ENCODE data around the gene ISM2.

The ISM2 gene

DNA sequence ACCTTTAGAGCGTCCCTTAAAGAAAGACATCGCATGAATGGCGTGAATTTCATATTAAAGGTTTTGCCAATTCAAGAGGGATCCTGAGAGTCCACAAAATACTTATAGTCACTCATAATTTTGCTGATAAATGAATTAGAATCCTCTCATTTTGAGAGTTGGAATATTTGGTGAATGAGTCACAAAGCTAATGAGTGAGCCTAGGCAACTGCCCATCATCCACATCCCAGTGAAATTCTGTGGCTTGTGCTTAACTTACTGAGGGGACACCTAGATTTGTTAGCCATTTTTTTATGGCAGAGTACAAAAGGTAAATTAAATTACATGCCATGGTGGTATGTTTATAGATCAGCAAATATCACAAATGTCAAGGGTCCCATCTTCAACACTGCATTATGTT lies 62.6 kb downstream of the ISM2 start:
- H3K27ac ChIP-seq (ENCODE audit: low read length): no peak overlapping the region
- no peaks in the 10 kb centered on the region for H3K9me3 ChIP-seq (ENCODE audit: control insufficient read depth in 2 of 2, low read length in 2 of 2)
- H3K4me1 ChIP-seq (ENCODE audit: control insufficient read depth, insufficient read depth, low read length): no peaks in the 10 kb centered on the region
- no peaks in the 10 kb centered on the region for H3K27me3 ChIP-seq (ENCODE audit: control insufficient read depth in 1 of 2, insufficient read depth in 2 of 2, low read length in 2 of 2)
- H3K9ac ChIP-seq (ENCODE audit: low read length in 2 of 2): no peak overlapping the region
- H3K36me3 ChIP-seq (ENCODE audit: control insufficient read depth in 2 of 2, insufficient read depth in 2 of 2, low read length in 2 of 2): peaks cover 25 to 40% of the 10 kb centered on the region in 2 donors
- no peak overlapping the region for H3K4me3 ChIP-seq (ENCODE audit: low read length in 2 of 2)

GRCh38 chr14:77426396-77426795 lies 72.2 kb downstream of the ISM2 start:
- Histone ChIP-seq H3K27me3 (ENCODE audit: control insufficient read depth in 1 of 2, insufficient read depth in 2 of 2, low read length in 2 of 2) (no peaks in the 10 kb centered on the region), H3K9ac (ENCODE audit: low read length in 2 of 2) (no peak overlapping the region), H3K9me3 (ENCODE audit: control insufficient read depth in 2 of 2, low read length in 2 of 2) (no peaks in the 10 kb centered on the region), H3K4me3 (ENCODE audit: low read length in 2 of 2) (no peak overlapping the region), H3K36me3 (ENCODE audit: control insufficient read depth in 2 of 2, insufficient read depth in 2 of 2, low read length in 2 of 2) (peaks cover 60 to 61% of the 10 kb centered on the region in 2 donors), H3K4me1 (ENCODE audit: control insufficient read depth, insufficient read depth, low read length) (no peaks in the 10 kb centered on the region), H3K27ac (ENCODE audit: low read length) (no peak overlapping the region)

- Histone ChIP-seq H3K4me1 (ENCODE audit: control insufficient read depth, insufficient read depth, low read length) (no peaks in the 10 kb centered on the region), H3K9ac (ENCODE audit: low read length in 2 of 2) (no peak overlapping the region), H3K27me3 (ENCODE audit: control insufficient read depth in 1 of 2, insufficient read depth in 2 of 2, low read length in 2 of 2) (no peaks in the 10 kb centered on the region), H3K27ac (ENCODE audit: low read length) (no peak overlapping the region), H3K4me3 (ENCODE audit: low read length in 2 of 2) (no peak overlapping the region), H3K36me3 (ENCODE audit: control insufficient read depth in 2 of 2, insufficient read depth in 2 of 2, low read length in 2 of 2) (peaks cover 56 to 60% of the 10 kb centered on the region in 2 donors), H3K9me3 (ENCODE audit: control insufficient read depth in 2 of 2, low read length in 2 of 2) (peaks cover 2% of the 10 kb centered on the region in 2 donors)
Observed at GRCh38 chr14:77424862-77425261, 73.8 kb downstream of the ISM2 start.
